ENCODE data around the gene MYOZ1.
"Not testable (repeated sequence)": the region's sequence is repeated elsewhere in the genome, so short reads cannot be mapped to it uniquely, and the experiment has no call there.

Gene MYOZ1, protein sequence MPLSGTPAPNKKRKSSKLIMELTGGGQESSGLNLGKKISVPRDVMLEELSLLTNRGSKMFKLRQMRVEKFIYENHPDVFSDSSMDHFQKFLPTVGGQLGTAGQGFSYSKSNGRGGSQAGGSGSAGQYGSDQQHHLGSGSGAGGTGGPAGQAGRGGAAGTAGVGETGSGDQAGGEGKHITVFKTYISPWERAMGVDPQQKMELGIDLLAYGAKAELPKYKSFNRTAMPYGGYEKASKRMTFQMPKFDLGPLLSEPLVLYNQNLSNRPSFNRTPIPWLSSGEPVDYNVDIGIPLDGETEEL

GRCh38 chr10:73641328-73642060, at the start of gene MYOZ1:
TSS of gene MYOZ1 (minus strand) at chr10:73641474. CDS start at chr10:73640017, 1,457 bp downstream.
- DNase-seq (ENCODE audit: low read depth in 2 of 2): no peak

DNA sequence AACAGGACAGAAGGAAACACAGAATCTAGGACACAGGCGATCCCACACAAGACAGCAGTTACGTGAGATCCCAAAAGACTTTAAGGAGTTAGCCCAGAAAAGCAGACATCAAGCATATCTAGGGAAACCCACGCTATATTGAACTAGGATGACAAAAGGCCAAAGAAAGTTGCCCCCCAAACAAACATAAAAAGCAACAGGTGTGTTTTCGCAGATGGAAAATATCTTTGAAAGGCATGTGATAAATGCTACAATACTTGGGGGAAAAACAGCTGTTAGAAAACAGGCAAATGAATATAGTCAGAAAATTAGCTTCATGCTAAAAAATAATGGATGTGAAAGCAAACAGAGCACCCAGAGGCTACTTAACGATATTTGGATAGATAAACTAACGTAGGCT, 49.5 kb upstream of the MYOZ1 start:
- not testable (repeated sequence) for DNase-seq (ENCODE audit: low read depth in 2 of 2)

DNA sequence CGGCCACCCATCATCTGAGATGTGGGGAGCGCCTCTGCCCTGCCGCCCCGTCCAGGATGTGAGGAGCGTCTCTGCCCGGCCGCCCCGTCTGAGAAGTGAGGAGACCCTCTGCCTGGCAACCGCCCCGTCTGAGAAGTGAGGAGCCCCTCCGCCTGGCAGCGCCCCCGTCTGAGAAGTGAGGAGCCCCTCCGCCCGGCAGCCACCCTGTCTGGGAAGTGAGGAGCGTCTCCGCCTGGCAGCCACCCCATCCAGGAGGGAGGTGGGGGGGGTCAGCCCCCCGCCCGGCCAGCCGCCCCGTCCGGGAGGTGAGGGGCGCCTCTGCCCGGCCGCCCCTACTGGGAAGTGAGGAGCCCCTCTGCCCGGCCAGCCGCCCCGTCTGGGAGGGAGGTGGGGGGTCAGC, 48.3 kb upstream of the MYOZ1 start:
- DNase-seq (ENCODE audit: low read depth in 2 of 2): not testable (repeated sequence)

- not testable (repeated sequence) for DNase-seq (ENCODE audit: low read depth in 2 of 2)
Observed at GRCh38 chr10:73687641-73688040, 46.4 kb upstream of the MYOZ1 start.

DNA sequence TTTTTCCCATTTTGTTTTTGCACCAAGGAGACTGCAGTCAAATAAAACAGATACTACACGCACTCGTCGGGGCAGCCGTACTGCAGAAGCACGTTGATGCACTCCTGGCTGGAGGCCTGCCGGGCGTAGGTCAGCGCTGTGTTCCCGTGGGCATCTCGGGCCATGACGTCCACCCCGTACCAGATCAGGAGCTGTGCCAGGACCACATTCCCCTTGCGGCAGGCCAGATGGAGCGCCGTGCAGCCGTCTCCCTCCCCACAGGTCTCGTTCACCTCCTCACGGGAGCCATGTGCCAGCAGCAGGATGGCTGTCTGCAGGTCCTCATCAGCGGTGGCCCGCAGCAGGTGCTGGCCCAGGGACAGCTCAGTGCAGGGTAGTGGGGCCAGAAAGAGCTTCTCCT, 33.3 kb upstream of the MYOZ1 start:
- not testable (repeated sequence) for DNase-seq (ENCODE audit: low read depth in 2 of 2)

DNA sequence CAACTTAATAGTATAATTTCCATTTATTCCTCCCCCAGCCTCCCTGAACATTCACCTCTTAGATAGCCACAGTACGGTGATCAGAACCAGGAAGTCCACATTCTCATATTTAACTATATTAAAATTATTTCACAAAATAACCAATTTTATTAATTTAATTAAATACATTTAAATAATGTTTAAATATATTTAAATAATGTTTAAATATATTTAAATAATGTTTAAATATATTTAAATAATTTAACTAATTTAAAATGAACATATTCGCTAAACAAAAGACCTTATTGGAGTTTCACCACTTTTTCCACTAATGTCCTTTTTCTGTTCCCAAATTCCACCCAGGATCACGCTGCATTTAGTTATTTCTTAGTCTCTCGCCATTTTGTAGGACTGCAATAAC, 27.1 kb upstream of the MYOZ1 start:
- DNase-seq (ENCODE audit: low read depth in 2 of 2): not testable (repeated sequence)

- not testable (repeated sequence) for DNase-seq (ENCODE audit: low read depth in 2 of 2)
Observed at GRCh38 chr10:73666153-73666809, 25.0 kb upstream of the MYOZ1 start.

DNA sequence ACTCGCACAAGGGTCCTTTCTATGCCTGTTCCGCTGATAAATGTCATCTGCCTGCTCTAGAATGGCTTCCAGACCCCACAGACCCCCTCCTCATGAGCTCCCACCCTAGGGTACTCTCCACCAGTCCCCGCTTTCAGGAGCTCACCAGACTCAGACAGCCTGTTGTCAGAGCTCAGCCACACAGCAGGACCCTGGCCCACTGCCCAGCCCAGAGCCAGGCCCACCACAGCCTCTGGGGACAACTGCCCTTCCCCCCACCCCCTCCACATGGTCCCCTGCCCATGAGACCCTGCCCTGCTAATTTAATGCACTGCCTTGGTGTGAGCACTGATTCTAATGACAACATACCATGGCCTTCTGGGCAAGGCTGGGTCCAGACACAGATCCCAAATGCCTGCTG, 24.3 kb upstream of the MYOZ1 start:
- not testable (repeated sequence) for DNase-seq (ENCODE audit: low read depth in 2 of 2)

GRCh38 chr10:73664156-73665040, 23.1 kb upstream of the MYOZ1 start:
- not testable (repeated sequence) for DNase-seq (ENCODE audit: low read depth in 2 of 2)

GRCh38 chr10:73663621-73664020, 22.3 kb upstream of the MYOZ1 start:
- DNase-seq (ENCODE audit: low read depth in 2 of 2): not testable (repeated sequence)

DNA sequence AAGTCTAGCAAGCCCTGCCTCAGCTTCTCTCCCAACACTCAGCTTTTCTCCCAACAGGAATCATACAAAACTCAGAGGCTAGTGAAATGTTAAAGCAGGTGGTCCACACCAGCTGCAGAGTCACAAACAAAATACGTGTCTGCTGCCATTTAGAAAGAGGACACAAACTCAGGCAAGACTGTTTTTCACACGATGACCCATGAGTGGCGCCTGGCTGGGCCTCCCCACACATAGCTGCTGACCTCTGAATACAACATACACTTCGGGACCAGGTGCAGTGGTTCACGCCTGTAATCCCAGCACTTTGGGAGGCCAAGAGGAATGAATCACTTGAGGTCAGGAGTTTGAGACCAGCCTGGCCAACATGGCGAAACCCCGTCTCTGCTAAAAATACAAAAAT, 21.4 kb upstream of the MYOZ1 start:
- not testable (repeated sequence) for DNase-seq (ENCODE audit: low read depth in 2 of 2)

GRCh38 chr10:73655990-73656298, 14.7 kb upstream of the MYOZ1 start, which contains the start of gene SYNPO2L:
TSS of gene SYNPO2L (minus strand) at chr10:73656029. CDS start at chr10:73655922, 107 bp downstream.
- DNase-seq (ENCODE audit: low read depth in 2 of 2): no peak

GRCh38 chr10:73655257-73655989, 14.1 kb upstream of the MYOZ1 start:
- DNase-seq (ENCODE audit: low read depth in 2 of 2): no peak

- DNase-seq (ENCODE audit: low read depth in 2 of 2): no peak
Observed at GRCh38 chr10:73653701-73654100, 12.4 kb upstream of the MYOZ1 start.

- no peak for DNase-seq (ENCODE audit: low read depth in 2 of 2)
Observed at GRCh38 chr10:73653195-73653594, 11.9 kb upstream of the MYOZ1 start.

GRCh38 chr10:73650537-73651331, 9.5 kb upstream of the MYOZ1 start:
- no peak for DNase-seq (ENCODE audit: low read depth in 2 of 2)

GRCh38 chr10:73649876-73650536, 8.7 kb upstream of the MYOZ1 start:
- DNase-seq (ENCODE audit: low read depth in 2 of 2): no peak

GRCh38 chr10:73648975-73649829, 7.9 kb upstream of the MYOZ1 start:
- no peak for DNase-seq (ENCODE audit: low read depth in 2 of 2)
